Endothelial cell of umbilical vein (primary cell): ENCODE data around the gene BPTF.

Experiments used
- EZH2 ChIP-seq: IDR thresholded peaks from 2 replicates; pipeline ENCODE4 v1.6.1; 2012; ENCODE audit warnings: borderline replicate concordance, low read depth, mild to moderate bottlenecking, moderate library complexity, low read length, inconsistent platforms; ENCODE audit not compliant: severe bottlenecking
- POLR2A ChIP-seq: IDR thresholded peaks from 2 replicates; pipeline ENCODE4 v1.6.1; 2012; ENCODE audit warnings: low read depth, mild to moderate bottlenecking, control low read depth, low read length
- TF ChIP-seq, protein P1 (sequence below), 2 donors: IDR thresholded peaks; 1 replicate in 1 of 2; 2 replicates in 1 of 2; pipeline ENCODE4 v1.5.1; 2011; ENCODE audit warnings: low read length in 2 of 2, mild to moderate bottlenecking in 2 of 2, moderate library complexity in 2 of 2, control low read depth in 1 of 2, inconsistent platforms in 1 of 2, low read depth in 1 of 2; ENCODE audit not compliant: insufficient read depth in 1 of 2; ENCODE audit errors: extremely low read depth in 1 of 2

- TF ChIP-seq, protein P1, sequence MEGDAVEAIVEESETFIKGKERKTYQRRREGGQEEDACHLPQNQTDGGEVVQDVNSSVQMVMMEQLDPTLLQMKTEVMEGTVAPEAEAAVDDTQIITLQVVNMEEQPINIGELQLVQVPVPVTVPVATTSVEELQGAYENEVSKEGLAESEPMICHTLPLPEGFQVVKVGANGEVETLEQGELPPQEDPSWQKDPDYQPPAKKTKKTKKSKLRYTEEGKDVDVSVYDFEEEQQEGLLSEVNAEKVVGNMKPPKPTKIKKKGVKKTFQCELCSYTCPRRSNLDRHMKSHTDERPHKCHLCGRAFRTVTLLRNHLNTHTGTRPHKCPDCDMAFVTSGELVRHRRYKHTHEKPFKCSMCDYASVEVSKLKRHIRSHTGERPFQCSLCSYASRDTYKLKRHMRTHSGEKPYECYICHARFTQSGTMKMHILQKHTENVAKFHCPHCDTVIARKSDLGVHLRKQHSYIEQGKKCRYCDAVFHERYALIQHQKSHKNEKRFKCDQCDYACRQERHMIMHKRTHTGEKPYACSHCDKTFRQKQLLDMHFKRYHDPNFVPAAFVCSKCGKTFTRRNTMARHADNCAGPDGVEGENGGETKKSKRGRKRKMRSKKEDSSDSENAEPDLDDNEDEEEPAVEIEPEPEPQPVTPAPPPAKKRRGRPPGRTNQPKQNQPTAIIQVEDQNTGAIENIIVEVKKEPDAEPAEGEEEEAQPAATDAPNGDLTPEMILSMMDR (IDR thresholded peaks at IDR 0.05; ENCODE audit: extremely low read depth in 1 of 2, insufficient read depth in 1 of 2, low read depth in 1 of 2, low read length in 2 of 2): no peak
- TF ChIP-seq EZH2 (no peak), POLR2A (peak; percentile 49)
These were observed 169.7 kb downstream of the BPTF start for GRCh38 chr17:67994817-67995569.
